Small intestine (tissue), 7 donors: ENCODE data around the gene CASP9. TPM values are rescaled to one million over a fixed set of nuclear protein-coding genes. Genes with fewer than 3 reads are reported as not detected.
"Not testable (repeated sequence)": the region's sequence is repeated elsewhere in the genome, so short reads cannot be mapped to it uniquely, and the experiment has no call there.

ENCODE experiments used
- DNase-seq, 2 donors: peaks; one replicate each; pipeline versions ENCODE4 v3.0.0 to v3.0.0-alpha.2; 2013
- FAIRE-seq: peaks from 2 replicates; lab custom pipeline; 2012; peaks lifted over from hg19 to GRCh38; lab: Jason Lieb, UNC
- H3K27ac ChIP-seq, 3 donors: one replicate each; pipeline ENCODE4 v1.5.1; 2013; ENCODE audit warnings: low read length in 2 of 3, mild to moderate bottlenecking in 2 of 3, control low read depth in 1 of 3, inconsistent platforms in 1 of 3, low read depth in 1 of 3, moderate library complexity in 1 of 3
- H3K27me3 ChIP-seq, 3 donors: one replicate each; pipeline ENCODE4 v1.6.1; 2013; ENCODE audit warnings: low read length in 3 of 3, inconsistent platforms in 1 of 3; ENCODE audit not compliant: control insufficient read depth in 3 of 3, insufficient read depth in 3 of 3
- H3K36me3 ChIP-seq, 3 donors: one replicate each; pipeline ENCODE4 v1.6.1; 2013; ENCODE audit warnings: low read length in 3 of 3, inconsistent platforms in 1 of 3, low read depth in 1 of 3, mild to moderate bottlenecking in 1 of 3, moderate library complexity in 1 of 3; ENCODE audit not compliant: control insufficient read depth in 3 of 3, insufficient read depth in 2 of 3
- H3K4me1 ChIP-seq, 3 donors: one replicate each; pipeline ENCODE4 v1.6.1; 2013; ENCODE audit warnings: low read length in 2 of 3, inconsistent platforms in 1 of 3, low read depth in 1 of 3, mild to moderate bottlenecking in 1 of 3, moderate library complexity in 1 of 3; ENCODE audit not compliant: control insufficient read depth in 3 of 3, insufficient read depth in 2 of 3
- H3K4me3 ChIP-seq, 3 donors: one replicate each; pipeline ENCODE4 v1.5.1; 2013; ENCODE audit warnings: low read length in 3 of 3, control low read depth in 1 of 3, inconsistent platforms in 1 of 3, low read depth in 1 of 3, mild to moderate bottlenecking in 1 of 3, moderate library complexity in 1 of 3
- H3K9me3 ChIP-seq, 2 donors: one replicate each; pipeline ENCODE4 v1.6.1; 2013; ENCODE audit warnings: low read depth in 1 of 2, low read length in 1 of 2; ENCODE audit not compliant: control insufficient read depth in 2 of 2, insufficient read depth in 1 of 2
- WGBS, 3 donors: extraction: QIAGEN DNeasy Blood & Tissue Kit; methylation state at CpG; one replicate each; pipeline ENCODE4 v1.1.7; 2013; 5-methylcytosine and 5-hydroxymethylcytosine counted together
- polyA plus RNA-seq, 4 donors: library from polyadenylated mRNA; stranded (reverse) in 3 of 4; unstranded in 1 of 4; fragments of 200-250 nt in 3 of 4; fragments of 120-200 nt in 1 of 4; gene quantifications; one replicate each; pipeline versions ENCODE4 v1.2.1 to v1.2.3, GENCODE V29; 2013
- donor health status: healthy with polysubstance abuse.
- donor health status: control.
- donor health status: control.
- donor health status: Bipolar disorder and iron deficiency.
- donor health status: healthy.

The CASP9 gene
- polyA plus RNA-seq, 4 donors = 13.8 to 23.7 (median 16.1) TPM

GRCh38 chr1:15465674-15466073 lies 58.3 kb downstream of the CASP9 start:
- Histone ChIP-seq H3K9me3 (no peaks in the 10 kb centered on the region), H3K4me1 (peaks cover 0 to 9% (median 0%) of the 10 kb centered on the region in 3 donors), H3K4me3 (no peak overlapping the region), H3K27me3 (no peaks in the 10 kb centered on the region), H3K36me3 (no peaks in the 10 kb centered on the region), H3K27ac (no peak overlapping the region)
- WGBS, 3 donors = 70 to 83% (median 79%) methylated on average over 7 of the region's 7 CpGs
- DNase-seq (no peak), FAIRE-seq (no peak)

DNA sequence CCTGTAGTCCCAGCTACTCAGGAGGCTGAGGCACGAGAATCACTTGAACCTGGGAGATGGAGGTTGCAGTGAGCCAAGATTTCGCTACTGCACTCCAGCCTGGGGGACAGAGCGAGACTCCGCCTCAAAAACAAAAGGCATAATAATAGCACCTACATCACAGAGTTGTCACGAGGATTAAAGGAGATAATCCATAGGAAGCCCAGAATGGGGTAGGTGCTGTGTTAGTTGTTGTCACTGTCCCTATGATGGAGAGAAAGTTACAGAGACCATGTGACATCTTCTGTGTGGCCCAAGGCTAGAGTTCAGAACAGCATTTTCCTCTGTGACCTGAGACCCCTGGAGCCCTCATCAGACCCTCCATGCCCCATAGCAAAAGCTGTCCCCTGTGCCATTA lies 60.1 kb downstream of the CASP9 start:
- not testable (repeated sequence) for H3K9me3 ChIP-seq, H3K27me3 ChIP-seq, H3K4me3 ChIP-seq, FAIRE-seq, H3K4me1 ChIP-seq, DNase-seq, H3K36me3 ChIP-seq
- 82 to 93% (median 92%) methylated on average over 5 of the region's 5 CpGs for WGBS, 3 donors
- H3K27ac ChIP-seq = peak overlapping the region in 1 of 3 donors; percentile 10

DNA sequence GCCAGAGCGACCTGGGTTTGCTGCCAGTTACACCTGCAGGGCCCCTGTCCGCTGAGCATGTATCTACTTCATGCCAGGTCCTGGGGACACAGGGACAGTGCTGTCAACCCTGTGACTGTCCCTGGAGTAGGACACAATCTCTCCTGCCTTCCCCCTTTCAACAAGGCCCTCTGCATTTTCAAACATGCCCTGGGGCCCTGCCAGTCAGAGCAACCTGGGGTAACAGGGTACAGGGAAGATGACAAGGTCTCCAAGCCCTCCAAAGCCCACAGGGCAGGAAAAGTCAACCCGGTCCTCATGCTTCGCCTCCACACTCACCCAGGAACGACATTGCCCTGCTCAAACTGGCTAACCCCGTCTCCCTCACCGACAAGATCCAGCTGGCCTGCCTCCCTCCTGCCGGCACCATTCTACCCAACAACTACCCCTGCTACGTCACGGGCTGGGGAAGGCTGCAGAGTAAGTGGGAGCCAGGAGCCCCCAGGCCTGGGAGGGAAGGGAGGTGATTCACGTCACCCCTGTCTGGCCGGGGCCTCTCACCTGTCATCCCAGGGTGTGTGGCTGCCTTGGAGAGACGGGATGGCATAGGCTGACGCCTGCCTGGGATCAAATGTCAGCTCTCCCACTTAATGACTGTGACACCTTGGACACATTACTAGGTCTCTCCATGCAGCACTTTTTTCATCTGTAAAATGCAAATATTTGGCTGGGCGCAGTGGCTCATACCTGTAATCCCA lies 60.8 kb downstream of the CASP9 start:
- 65 to 79% (median 78%) methylated on average over 9 to 14 of the region's 15 CpGs for WGBS, 3 donors
- not testable (repeated sequence) for H3K36me3 ChIP-seq, H3K27me3 ChIP-seq, H3K27ac ChIP-seq, FAIRE-seq, H3K4me3 ChIP-seq, H3K4me1 ChIP-seq, H3K9me3 ChIP-seq
- DNase-seq = peak in 1 of 2 donors; percentile 45

- DNase-seq = no peak
- FAIRE-seq = no peak
- 84 to 86% (median 86%) methylated on average over 9 of the region's 9 CpGs for WGBS, 3 donors
- Histone ChIP-seq H3K4me1 (peaks cover 0 to 22% (median 0%) of the 10 kb centered on the region in 3 donors), H3K27ac (no peak overlapping the region), H3K9me3 (no peaks in the 10 kb centered on the region), H3K4me3 (no peak overlapping the region), H3K36me3 (no peaks in the 10 kb centered on the region), H3K27me3 (no peaks in the 10 kb centered on the region)
Measured at GRCh38 chr1:15460708-15461095, 63.3 kb downstream of the CASP9 start.

GRCh38 chr1:15459771-15460707 lies 64.0 kb downstream of the CASP9 start:
- no peak overlapping the region for H3K4me3 ChIP-seq
- no peaks in the 10 kb centered on the region for H3K9me3 ChIP-seq
- DNase-seq = peak in 1 of 2 donors; percentile 27
- no peaks in the 10 kb centered on the region for H3K27me3 ChIP-seq
- no peaks in the 10 kb centered on the region for H3K36me3 ChIP-seq
- WGBS, 3 donors = 55 to 56% (median 56%) methylated on average over 10 of the region's 10 CpGs
- no peak for FAIRE-seq
- H3K27ac ChIP-seq = no peak overlapping the region
- peaks cover 0 to 22% (median 0%) of the 10 kb centered on the region in 3 donors for H3K4me1 ChIP-seq

DNA sequence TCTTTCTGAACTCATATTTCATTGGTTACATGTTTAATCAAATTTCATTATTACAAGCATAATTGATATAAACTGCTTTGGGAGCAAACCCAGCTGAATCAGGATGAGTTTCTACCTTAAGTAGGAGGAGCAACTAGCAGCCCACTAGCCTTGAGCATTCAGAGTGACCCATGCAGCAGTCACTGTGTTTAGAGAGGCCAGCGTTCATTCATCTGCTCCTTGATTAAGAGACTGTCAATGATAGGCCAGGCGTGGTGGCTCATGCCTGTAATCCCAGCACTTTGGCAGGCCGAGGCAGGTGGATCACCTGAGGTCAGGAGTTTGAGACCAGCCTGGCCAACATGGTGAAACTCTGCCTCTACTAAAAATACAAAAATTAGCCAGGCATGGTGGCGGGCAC lies 65.6 kb downstream of the CASP9 start:
- H3K4me3 ChIP-seq, H3K27ac ChIP-seq, H3K36me3 ChIP-seq, H3K27me3 ChIP-seq, FAIRE-seq, H3K9me3 ChIP-seq: not testable (repeated sequence)
- peak in 1 of 2 donors; percentile 35 for DNase-seq
- peaks cover 0 to 13% (median 0%) of the 10 kb centered on the region in 3 donors for H3K4me1 ChIP-seq
- 61 to 72% (median 67%) methylated on average over 4 of the region's 4 CpGs for WGBS, 3 donors

DNA sequence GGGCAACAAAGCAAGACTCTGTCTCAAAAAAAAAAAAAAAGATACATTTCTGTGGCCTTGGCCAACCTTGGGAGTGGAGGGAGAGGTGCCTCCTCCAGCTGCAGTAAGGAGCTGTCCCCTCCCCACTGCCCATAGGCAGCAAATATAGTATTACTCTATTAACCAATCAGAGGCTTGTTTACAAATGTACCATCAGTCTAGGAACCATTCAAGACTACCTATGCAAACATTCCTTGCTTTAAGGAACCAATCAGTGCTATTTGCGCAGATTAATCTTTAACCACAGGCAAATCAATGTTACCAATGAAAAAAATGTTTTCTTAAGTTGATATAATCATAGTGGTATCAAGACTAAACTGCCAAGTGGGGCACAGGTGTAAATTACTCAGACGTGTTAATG lies 66.4 kb downstream of the CASP9 start:
- no peaks in the 10 kb centered on the region for H3K9me3 ChIP-seq
- no peaks in the 10 kb centered on the region for H3K36me3 ChIP-seq
- peaks cover 0 to 13% (median 0%) of the 10 kb centered on the region in 3 donors for H3K4me1 ChIP-seq
- WGBS, 3 donors = 48 to 60% (median 58%) methylated on average over 2 of the region's 2 CpGs
- H3K27me3 ChIP-seq = no peaks in the 10 kb centered on the region
- peak in 1 of 2 donors; percentile 47 for DNase-seq
- no peak for FAIRE-seq
- no peak overlapping the region for H3K27ac ChIP-seq
- no peak overlapping the region for H3K4me3 ChIP-seq

- Histone ChIP-seq H3K27me3 (no peaks in the 10 kb centered on the region), H3K4me3 (no peak within 1 kb of the TSS), H3K36me3 (no peaks in the 10 kb centered on the region), H3K4me1 (peaks cover 0 to 13% (median 0%) of the 10 kb centered on the region in 3 donors), H3K27ac (no peak within 1 kb of the TSS), H3K9me3 (peaks cover 0 to 8% of the 10 kb centered on the region in 2 donors)
- 79 to 83% (median 80%) methylated on average over 8 of the region's 8 CpGs for WGBS, 3 donors
- DNase-seq (no peak), FAIRE-seq (no peak)
Measured at GRCh38 chr1:15456313-15456954, 67.6 kb downstream of the CASP9 start, which contains the start of gene CELA2A. CELA2A (plus strand) TSS chr1:15456732; CDS start chr1:15456754, 22 bp downstream.
